GM20431 (cell line): Measurements from ENCODE around the gene KIF9.
"Not testable (repeated sequence)": the region's sequence is repeated elsewhere in the genome, so short reads cannot be mapped to it uniquely, and the experiment has no call there.

Experiments used
- in situ Hi-C: fragments of 300-500 bp; cut with MseI, MboI; formaldehyde crosslinking; loops from one replicate; pipeline ENCODE4 v1.15.0; 2020; ENCODE audit warnings: low sequenced_read_pairs; ENCODE audit not compliant: unreplicated experiment

The KIF9 gene

GRCh38 chr3:47295322-47295721, 12.7 kb upstream of the KIF9 start:
- in situ Hi-C loops: no loop called here

GRCh38 chr3:47294392-47294791, 11.8 kb upstream of the KIF9 start:
- in situ Hi-C loops: no loop called here

- in situ Hi-C loops: no loop called here
Observed at GRCh38 chr3:47293822-47294221, 11.2 kb upstream of the KIF9 start.

- in situ Hi-C loops: not testable (repeated sequence)
Observed at GRCh38 chr3:47291754-47292420, 9.3 kb upstream of the KIF9 start.

DNA sequence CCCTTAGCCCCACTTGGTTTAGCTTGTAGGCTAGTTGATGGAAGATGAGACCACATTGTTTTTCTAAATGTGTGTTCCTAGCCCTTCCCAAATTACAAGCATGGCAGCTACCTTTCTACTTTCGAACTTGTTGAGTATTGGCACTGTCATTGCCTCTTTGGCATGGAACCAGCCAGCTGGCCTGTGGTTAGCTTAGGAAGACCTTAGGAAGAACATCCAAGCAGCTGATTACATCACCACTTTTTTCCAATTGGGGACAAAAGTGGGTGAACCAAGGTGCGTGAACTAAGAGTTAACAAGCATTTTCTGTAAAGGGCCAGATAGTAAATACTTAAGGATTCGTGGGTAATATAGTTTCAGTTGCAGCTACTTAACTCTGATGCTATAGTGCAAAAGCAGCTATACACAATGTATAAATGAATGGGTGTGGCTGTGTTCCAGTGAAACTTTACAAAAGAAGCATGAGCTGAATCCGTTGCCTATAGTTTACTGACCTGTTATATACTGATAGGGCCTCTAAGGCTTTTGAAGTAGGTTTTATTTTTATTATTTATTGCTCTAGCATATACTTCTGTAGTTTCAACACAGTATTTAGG, 8.7 kb upstream of the KIF9 start:
- in situ Hi-C loops: no loop called here

DNA sequence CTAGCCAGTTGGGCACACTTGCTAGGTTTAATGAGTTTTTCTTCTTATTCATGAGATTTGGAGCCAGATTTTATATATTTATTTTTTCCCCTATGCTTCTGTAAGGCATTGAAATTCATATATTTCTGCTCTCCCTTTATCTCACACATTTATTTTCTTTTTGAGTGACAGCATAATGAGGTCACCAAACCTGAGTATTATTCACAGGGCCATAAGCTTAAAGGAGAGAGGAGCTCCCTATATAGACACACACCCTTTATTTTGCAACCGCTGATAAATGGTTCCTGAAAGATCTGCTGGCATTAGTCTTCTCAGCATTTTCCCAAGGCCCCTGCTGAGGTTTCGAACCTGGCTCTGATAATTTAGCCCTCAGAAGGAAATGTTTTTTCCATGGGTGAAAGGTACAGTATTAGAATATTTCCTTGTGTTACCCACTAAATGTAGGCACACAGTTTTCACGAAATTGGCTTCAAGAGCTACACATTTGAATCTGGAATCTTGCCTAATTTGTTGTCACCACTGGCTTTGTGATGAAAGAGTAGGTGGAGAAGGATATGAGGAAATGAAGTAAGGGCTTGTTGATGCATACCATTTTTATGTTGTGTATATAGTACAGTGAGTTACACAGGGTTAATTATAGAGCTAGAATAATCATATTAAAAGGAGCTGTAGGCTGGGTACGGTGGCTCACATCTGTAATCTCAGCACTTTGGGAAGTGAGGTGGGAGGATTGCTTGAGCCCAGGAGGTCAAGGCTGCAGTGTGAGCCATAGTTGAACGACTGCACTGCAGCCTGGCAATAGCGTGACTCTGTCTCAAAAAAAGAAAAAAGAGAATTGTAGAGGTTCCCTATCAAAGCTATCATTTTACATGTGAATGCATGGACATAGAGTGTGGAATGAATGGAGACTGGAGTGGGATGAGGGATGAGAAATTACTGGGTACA, 6.6 kb upstream of the KIF9 start:
- in situ Hi-C loops: no loop called here

GRCh38 chr3:47283591-47284364, 1.2 kb upstream of the KIF9 start:
- in situ Hi-C loops: no loop called here

GRCh38 chr3:47283193-47283537, 566 bp upstream of the KIF9 start:
- in situ Hi-C loops: no loop called here

DNA sequence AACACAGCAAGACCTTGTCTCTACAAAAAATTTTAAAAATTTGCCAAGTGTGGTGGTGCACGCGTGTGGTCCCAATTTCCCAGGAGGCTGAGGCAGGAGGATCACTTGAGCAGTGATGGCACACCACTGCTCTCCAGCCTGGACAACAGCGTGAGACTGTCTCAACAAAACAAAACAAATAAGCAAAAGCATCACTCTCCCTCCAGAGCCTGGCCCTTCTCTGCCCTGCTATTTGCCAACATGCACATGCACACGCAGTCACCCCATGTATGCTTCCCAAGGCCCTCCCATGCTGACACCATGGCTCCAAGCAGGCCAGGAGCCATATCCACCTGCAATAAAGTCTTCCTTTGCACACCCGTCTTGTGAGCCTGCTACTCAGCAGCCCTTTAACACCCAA, 2.1 kb downstream of the KIF9 start:
- in situ Hi-C loops: no loop called here

DNA sequence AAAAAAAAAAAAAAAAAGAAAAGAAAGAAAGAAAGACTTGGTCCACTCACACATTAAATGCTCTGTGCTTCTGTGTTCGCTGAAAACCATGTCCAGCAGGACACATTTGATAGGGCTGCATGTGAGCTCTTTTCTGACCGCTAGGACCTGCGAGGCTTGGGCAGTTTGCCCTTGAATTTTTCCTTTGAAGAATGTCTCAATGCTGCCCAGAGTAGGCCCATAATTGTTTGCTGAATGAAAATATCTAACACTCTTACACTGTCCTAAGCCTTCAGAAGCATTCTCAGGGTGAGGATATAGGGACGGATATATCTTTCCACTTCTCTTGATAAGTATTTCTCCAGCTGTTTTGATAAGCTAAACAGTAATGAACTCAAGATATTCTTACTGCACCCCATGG, 6.0 kb downstream of the KIF9 start:
- in situ Hi-C loops: no loop called here

GRCh38 chr3:47274652-47275051, 7.9 kb downstream of the KIF9 start:
- in situ Hi-C loops: no loop called here

DNA sequence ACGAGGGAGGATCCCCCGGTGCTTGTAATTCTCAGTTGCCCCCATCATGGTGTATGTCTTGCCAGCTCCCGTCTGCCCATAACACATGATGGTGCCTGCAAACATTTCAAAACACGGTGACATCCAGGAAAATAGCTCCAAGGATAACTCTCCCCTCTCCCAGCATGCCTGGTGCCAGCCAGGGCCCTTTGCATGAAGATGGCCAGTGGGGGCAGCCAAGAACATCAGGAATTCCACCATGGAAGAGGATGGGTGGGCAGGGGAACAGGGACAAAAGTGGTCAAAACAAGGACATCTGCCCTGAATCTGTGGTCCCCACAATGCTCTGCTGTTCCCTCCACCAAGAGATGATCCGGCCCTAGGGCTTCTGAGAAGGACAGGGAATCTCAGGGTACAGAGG, 9.0 kb downstream of the KIF9 start:
- in situ Hi-C loops: no loop called here

- in situ Hi-C loops: no loop called here
Observed at GRCh38 chr3:47270526-47270925, 12.1 kb downstream of the KIF9 start.

DNA sequence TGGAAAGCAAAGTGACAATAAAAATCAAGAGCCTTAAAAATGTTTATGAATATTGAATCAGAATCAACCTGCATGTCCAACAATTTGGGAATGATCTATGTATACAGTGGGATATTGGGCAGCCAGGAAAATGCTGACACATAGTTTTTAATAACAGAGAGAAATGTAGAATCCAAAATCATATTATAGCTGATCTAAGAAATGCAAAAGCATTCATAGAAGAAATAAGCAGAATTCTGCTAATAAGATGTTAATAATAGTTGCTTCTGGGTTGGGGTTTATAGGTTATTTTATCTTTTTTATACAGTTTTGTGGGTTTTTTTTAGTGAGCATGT, 15.1 kb downstream of the KIF9 start:
- in situ Hi-C loops: no loop called here

DNA sequence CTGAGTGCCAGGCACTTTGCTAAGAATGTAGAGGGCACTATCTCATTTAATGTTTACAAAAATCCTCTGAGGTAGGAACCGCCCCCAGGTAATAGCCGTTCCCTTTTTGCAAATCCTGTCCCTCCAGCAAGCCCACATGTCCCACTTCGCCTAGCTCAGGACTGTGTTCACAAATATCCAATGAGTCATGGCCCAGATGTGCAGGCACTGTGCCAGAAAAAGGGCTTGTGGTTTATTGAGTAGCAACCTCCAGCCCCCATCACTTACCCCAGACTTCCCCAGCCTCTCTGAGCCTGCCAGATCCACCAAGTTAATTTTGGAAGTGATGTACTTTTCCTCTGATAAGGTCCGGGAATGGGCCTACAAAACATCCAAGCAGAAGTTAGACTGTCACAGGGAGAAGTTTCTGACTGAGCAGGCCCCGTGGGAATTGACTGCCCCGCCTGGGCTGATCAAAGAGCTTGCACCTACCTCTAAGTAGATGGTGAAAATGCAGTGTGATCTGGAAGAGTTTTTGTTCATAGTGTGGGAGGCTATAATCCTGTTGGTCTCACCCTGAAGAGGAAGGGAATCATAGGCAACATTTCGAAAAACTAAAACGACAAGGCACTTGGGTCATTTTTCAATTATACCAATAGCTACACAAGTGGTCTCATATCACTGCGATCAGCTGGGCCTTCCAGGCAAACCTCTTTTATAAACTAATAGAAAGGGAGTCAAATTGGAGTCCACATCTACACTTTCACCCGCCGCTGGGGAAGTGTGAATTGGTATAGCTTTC, 15.7 kb downstream of the KIF9 start:
- in situ Hi-C loops: no loop called here

GRCh38 chr3:47265725-47266428, 16.7 kb downstream of the KIF9 start:
- in situ Hi-C loops: no loop called here

DNA sequence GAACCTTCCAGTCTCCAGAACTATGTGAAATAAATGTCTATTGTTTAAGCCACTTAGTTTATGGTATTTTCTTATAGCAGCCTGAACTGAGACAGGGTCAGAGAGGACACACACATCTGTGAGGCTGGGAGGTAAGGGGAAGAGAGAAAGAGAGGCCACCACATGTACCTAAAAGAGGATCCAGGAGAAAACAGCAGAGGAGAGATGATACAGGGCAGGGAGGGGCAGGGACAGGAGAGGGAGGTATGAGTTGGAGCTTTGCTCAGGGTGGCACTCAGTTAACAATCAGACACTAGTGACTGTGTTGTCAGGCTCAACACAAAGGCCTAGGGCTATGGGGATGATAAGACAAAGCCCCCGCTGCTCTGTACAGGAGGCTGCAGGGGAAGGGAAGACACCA, 17.6 kb downstream of the KIF9 start:
- in situ Hi-C loops: no loop called here

- in situ Hi-C loops: no loop called here
Observed at GRCh38 chr3:47261301-47261700, 21.3 kb downstream of the KIF9 start.

DNA sequence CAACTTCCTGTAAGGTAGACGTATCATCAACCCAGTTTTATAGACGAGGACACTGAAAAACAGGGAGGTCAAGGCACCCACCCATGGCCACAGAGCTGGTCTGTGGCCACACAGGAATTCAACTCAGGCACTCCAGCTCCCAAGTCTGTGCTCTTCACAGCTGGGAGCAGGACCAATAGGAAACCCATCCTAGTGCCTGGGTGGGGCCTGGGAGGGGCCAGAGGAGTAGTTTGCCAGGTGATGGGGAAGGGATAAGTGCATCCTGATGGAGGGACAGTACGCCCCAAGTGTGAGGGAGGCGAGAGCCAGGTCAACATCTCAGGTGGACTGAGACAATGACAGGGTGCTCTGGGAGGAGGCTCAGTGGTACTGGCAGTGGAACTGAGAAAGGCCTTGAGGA, 22.0 kb downstream of the KIF9 start:
- in situ Hi-C loops: no loop called here
